Measurements from ENCODE around the gene PPP1R3E. TPM values are rescaled to one million over a fixed set of nuclear protein-coding genes. Genes with fewer than 3 reads are reported as not detected.

The PPP1R3E gene
- total and polyA plus RNA-seq, 2 of the 13 experiments (the other 11 are each of a cell fraction or from before 2014, with no cell fraction given): 16.5 to 26.5 TPM

DNA sequence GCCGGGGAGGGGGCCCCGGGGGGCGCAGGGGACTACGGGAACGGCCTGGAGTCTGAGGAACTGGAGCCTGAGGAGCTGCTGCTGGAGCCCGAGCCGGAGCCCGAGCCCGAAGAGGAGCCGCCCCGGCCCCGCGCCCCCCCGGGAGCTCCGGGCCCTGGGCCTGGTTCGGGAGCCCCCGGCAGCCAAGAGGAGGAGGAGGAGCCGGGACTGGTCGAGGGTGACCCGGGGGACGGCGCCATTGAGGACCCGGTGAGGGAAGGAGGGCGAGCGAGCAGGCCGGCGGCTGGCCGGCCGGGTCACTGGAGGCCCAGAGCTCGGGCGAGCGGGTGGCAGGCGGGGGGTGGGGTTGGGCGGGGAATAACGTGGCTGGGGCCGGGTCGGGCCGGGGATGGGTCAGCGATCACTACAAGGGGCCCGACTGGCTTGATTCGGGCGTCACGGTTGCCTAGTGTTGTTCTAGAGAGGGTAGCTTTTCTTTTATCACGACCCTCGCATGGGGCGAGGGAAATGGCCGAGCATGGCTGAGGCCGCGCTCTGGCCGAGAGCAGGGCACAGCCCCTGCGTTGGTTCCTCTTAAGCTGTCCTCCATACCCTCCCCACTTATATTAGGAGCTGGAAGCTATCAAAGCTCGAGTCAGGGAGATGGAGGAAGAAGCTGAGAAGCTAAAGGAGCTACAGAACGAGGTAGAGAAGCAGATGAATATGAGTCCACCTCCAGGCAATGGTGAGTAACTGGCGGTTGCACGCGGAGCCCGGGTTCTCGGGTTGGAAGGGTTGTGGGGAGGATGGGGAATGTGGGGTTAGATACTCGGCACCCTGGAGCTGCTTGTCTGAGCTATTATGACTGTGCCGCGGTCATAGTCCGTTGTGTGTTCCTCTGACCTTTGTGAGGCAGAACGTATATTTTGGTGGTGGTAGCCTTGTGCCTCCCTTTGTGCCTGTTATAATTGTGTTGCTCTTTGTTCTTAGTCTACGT, 19.2 kb upstream of the PPP1R3E start (continued):
- TF ChIP-seq TBX3 (IDR thresholded peaks at IDR 0.05; ENCODE audit: borderline replicate concordance) (no peak), RARG (CRISPR knock-in tag; IDR thresholded peaks at IDR 0.05; ENCODE audit: low read depth) (no peak; the same call in 1 of the 2 replicates), CHCHD3 (CRISPR knock-in tag; IDR thresholded peaks at IDR 0.05) (no peak), KLF12 (CRISPR knock-in tag; IDR thresholded peaks at IDR 0.05; ENCODE audit: borderline replicate concordance) (no peak; the same call in 1 of the 2 replicates), TMF1 (CRISPR knock-in tag; IDR thresholded peaks at IDR 0.05; ENCODE audit: low read depth) (no peak; the same call in none of the 2 replicates), EED (CRISPR knock-in tag; IDR thresholded peaks at IDR 0.05) (no peak; the same call in 1 of the 2 replicates), ZNF883 (CRISPR knock-in tag; IDR thresholded peaks at IDR 0.05; ENCODE audit: not compliant biosample characterization) (peak; percentile 93), EP300 (IDR thresholded peaks at IDR 0.05; ENCODE audit: low read depth in 2 of 2, low read length in 2 of 2) (no peak), EP300 (CRISPR knock-in tag; IDR thresholded peaks at IDR 0.05; ENCODE audit: borderline replicate concordance) (no peak), JUND (CRISPR knock-in tag; IDR thresholded peaks at IDR 0.05) (0 out of 2 replicates have a peak, but pooled peaks have one; percentile 26)
- TF ChIP-seq, protein P1, sequence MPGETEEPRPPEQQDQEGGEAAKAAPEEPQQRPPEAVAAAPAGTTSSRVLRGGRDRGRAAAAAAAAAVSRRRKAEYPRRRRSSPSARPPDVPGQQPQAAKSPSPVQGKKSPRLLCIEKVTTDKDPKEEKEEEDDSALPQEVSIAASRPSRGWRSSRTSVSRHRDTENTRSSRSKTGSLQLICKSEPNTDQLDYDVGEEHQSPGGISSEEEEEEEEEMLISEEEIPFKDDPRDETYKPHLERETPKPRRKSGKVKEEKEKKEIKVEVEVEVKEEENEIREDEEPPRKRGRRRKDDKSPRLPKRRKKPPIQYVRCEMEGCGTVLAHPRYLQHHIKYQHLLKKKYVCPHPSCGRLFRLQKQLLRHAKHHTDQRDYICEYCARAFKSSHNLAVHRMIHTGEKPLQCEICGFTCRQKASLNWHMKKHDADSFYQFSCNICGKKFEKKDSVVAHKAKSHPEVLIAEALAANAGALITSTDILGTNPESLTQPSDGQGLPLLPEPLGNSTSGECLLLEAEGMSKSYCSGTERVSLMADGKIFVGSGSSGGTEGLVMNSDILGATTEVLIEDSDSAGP (CRISPR knock-in tag; IDR thresholded peaks at IDR 0.05; ENCODE audit: borderline replicate concordance): no peak; the same call in none of the 2 replicates
- TF ChIP-seq, protein P2, sequence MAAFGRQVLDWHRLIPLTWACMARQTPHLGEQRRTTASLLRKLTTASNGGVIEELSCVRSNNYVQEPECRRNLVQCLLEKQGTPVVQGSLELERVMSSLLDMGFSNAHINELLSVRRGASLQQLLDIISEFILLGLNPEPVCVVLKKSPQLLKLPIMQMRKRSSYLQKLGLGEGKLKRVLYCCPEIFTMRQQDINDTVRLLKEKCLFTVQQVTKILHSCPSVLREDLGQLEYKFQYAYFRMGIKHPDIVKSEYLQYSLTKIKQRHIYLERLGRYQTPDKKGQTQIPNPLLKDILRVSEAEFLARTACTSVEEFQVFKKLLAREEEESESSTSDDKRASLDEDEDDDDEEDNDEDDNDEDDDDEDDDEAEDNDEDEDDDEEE (CRISPR knock-in tag; IDR thresholded peaks at IDR 0.05): peak; percentile 87
- TF ChIP-seq, protein P3, sequence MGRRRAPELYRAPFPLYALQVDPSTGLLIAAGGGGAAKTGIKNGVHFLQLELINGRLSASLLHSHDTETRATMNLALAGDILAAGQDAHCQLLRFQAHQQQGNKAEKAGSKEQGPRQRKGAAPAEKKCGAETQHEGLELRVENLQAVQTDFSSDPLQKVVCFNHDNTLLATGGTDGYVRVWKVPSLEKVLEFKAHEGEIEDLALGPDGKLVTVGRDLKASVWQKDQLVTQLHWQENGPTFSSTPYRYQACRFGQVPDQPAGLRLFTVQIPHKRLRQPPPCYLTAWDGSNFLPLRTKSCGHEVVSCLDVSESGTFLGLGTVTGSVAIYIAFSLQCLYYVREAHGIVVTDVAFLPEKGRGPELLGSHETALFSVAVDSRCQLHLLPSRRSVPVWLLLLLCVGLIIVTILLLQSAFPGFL (CRISPR knock-in tag; IDR thresholded peaks at IDR 0.05): 0 out of 2 replicates have a peak, but pooled peaks have one; percentile 30
- TF ChIP-seq, protein P4, sequence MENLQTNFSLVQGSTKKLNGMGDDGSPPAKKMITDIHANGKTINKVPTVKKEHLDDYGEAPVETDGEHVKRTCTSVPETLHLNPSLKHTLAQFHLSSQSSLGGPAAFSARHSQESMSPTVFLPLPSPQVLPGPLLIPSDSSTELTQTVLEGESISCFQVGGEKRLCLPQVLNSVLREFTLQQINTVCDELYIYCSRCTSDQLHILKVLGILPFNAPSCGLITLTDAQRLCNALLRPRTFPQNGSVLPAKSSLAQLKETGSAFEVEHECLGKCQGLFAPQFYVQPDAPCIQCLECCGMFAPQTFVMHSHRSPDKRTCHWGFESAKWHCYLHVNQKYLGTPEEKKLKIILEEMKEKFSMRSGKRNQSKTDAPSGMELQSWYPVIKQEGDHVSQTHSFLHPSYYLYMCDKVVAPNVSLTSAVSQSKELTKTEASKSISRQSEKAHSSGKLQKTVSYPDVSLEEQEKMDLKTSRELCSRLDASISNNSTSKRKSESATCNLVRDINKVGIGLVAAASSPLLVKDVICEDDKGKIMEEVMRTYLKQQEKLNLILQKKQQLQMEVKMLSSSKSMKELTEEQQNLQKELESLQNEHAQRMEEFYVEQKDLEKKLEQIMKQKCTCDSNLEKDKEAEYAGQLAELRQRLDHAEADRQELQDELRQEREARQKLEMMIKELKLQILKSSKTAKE (CRISPR knock-in tag; IDR thresholded peaks at IDR 0.05; ENCODE audit: borderline replicate concordance): no peak
